Measurements from ENCODE around the gene PPP2R5A. TPM values are rescaled to one million over a fixed set of nuclear protein-coding genes. Genes with fewer than 3 reads are reported as not detected.

PPP2R5A gene
- total and polyA plus RNA-seq, 2 of the 13 experiments (the other 11 are each of a cell fraction or from before 2014, with no cell fraction given) = 22.0 to 31.4 TPM

GRCh38 chr1:212284744-212285684 lies at the start of gene PPP2R5A (continued):
- TF ChIP-seq ZNF75D (CRISPR knock-in tag; IDR thresholded peaks at IDR 0.05; ENCODE audit: borderline replicate concordance) (peak; percentile 52; the same call in 1 of the 2 replicates), ZNF34 (CRISPR knock-in tag; IDR thresholded peaks at IDR 0.05; ENCODE audit: borderline replicate concordance) (no peak), ZNF24 (IDR thresholded peaks at IDR 0.05) (0 out of 2 replicates have a peak, but pooled peaks have one; percentile 22), ZNF660 (CRISPR knock-in tag; IDR thresholded peaks at IDR 0.05; ENCODE audit: borderline replicate concordance, low read depth) (no peak), ZNF629 (CRISPR knock-in tag; conservative IDR thresholded peaks at IDR 0.05) (no peak), ATF1 (CRISPR knock-in tag; IDR thresholded peaks at IDR 0.05) (peak; percentile 93), NFATC3 (CRISPR knock-in tag; IDR thresholded peaks at IDR 0.05) (no peak; the same call in 1 of the 2 replicates), NR0B2 (CRISPR knock-in tag; IDR thresholded peaks at IDR 0.05) (no peak), HINFP (CRISPR knock-in tag; IDR thresholded peaks at IDR 0.05; ENCODE audit: low read depth) (no peak; the same call in 1 of the 2 replicates), BATF2 (CRISPR knock-in tag; IDR thresholded peaks at IDR 0.05) (no peak), SRF (IDR thresholded peaks at IDR 0.05; ENCODE audit: low read depth, low read length) (no peak), FOXA1 (IDR thresholded peaks at IDR 0.05) (no peak), FOXA1 (CRISPR knock-in tag; IDR thresholded peaks at IDR 0.05) (peak; percentile 45; the same call in 1 of the 2 replicates), CHD4 (IDR thresholded peaks at IDR 0.05; ENCODE audit: borderline replicate concordance, low read length) (peak; percentile 48; the same call in 1 of the 2 replicates), ZBTB3 (CRISPR knock-in tag; IDR thresholded peaks at IDR 0.05; ENCODE audit: borderline replicate concordance, low read depth) (no peak), WIZ (CRISPR knock-in tag; IDR thresholded peaks at IDR 0.05) (no peak; the same call in 1 of the 2 replicates), TBL1XR1 (IDR thresholded peaks at IDR 0.05; ENCODE audit: borderline replicate concordance, low read length, partially characterized antibody) (peak; percentile 33), ZNF503 (CRISPR knock-in tag; IDR thresholded peaks at IDR 0.05) (peak; percentile 43), THYN1 (CRISPR knock-in tag; IDR thresholded peaks at IDR 0.05; ENCODE audit: borderline replicate concordance, low read depth) (no peak), DNMT1 (CRISPR knock-in tag; IDR thresholded peaks at IDR 0.05) (no peak), DMTF1 (CRISPR knock-in tag; IDR thresholded peaks at IDR 0.05) (no peak), NFE2 (CRISPR knock-in tag; IDR thresholded peaks at IDR 0.05) (no peak)

All from HepG2 (cell line).